Measurements from ENCODE around the gene FARSB. TPM values are rescaled to one million over a fixed set of nuclear protein-coding genes. Genes with fewer than 3 reads are reported as not detected.

The FARSB gene
- total and polyA plus RNA-seq, 3 donors from 2014 or later = 14.1 to 35.0 (median 22.8) TPM

DNA sequence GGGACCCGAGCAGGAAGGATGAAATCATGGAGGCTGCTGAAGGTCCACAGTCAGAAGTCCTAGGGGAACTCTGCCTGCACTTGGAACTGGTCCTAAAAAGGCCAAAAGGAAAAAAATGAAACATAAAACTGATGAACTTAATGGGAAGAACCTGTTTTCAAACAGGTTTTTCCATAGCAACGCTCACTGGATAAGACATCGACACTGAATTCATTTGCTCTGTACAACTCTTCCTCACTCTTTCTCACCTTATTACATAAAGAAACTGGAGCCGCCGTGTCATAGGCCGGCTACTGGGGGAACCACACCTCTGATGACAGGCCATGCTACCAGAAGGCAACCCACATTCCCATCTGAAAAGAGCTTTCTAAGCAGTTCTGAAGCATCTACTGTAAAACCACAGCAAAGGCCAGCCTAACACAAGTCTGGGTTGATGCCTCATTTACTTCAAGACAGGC, 83.6 kb downstream of the FARSB start:
- DNase-seq = no peak

GRCh38 chr2:222569826-222570225, 86.1 kb downstream of the FARSB start:
- H3K4me3 ChIP-seq = no peak overlapping the region
- no peak for TF ChIP-seq POLR2A (IDR thresholded peaks at IDR 0.05)
- TF ChIP-seq, protein P1, sequence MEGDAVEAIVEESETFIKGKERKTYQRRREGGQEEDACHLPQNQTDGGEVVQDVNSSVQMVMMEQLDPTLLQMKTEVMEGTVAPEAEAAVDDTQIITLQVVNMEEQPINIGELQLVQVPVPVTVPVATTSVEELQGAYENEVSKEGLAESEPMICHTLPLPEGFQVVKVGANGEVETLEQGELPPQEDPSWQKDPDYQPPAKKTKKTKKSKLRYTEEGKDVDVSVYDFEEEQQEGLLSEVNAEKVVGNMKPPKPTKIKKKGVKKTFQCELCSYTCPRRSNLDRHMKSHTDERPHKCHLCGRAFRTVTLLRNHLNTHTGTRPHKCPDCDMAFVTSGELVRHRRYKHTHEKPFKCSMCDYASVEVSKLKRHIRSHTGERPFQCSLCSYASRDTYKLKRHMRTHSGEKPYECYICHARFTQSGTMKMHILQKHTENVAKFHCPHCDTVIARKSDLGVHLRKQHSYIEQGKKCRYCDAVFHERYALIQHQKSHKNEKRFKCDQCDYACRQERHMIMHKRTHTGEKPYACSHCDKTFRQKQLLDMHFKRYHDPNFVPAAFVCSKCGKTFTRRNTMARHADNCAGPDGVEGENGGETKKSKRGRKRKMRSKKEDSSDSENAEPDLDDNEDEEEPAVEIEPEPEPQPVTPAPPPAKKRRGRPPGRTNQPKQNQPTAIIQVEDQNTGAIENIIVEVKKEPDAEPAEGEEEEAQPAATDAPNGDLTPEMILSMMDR (IDR thresholded peaks at IDR 0.05) = no peak
- no peaks in the 10 kb centered on the region for H3K27me3 ChIP-seq
- H3K27ac ChIP-seq = no peak overlapping the region
- intact Hi-C loops (cut with DNase I; ENCODE audit: low total_unique reads) = loop anchor here (5.0 kb wide), 1 partner anchor 253 kb away; no protein-coding TSS in a partner anchor
- H3K4me1 ChIP-seq = peaks cover 10% of the 10 kb centered on the region
- WGBS, 2 donors = 71 to 80% methylated on average over 1 of the region's 1 CpG
- no peaks in the 10 kb centered on the region for H3K9me3 ChIP-seq
- H3K36me3 ChIP-seq (ENCODE audit: low read depth, missing control alignments) = no peaks in the 10 kb centered on the region
- no peak for DNase-seq

More for the DNA sequence above, 83.6 kb downstream of the FARSB start:
- H3K9me3 ChIP-seq = no peaks in the 10 kb centered on the region
- TF ChIP-seq, protein P1 (IDR thresholded peaks at IDR 0.05) = no peak
- TF ChIP-seq POLR2A (IDR thresholded peaks at IDR 0.05) = no peak
- H3K27ac ChIP-seq = peak overlapping the region in 1 of 2 donors; percentile 61
- intact Hi-C loops (cut with DNase I; ENCODE audit: low total_unique reads) = no loop called here
- H3K4me3 ChIP-seq = no peak overlapping the region
- no peaks in the 10 kb centered on the region for H3K36me3 ChIP-seq (ENCODE audit: low read depth, missing control alignments)
- H3K4me1 ChIP-seq = peaks cover 10% of the 10 kb centered on the region
- no peaks in the 10 kb centered on the region for H3K27me3 ChIP-seq
- WGBS, 2 donors = 67 to 68% methylated on average over 6 of the region's 6 CpGs

DNA sequence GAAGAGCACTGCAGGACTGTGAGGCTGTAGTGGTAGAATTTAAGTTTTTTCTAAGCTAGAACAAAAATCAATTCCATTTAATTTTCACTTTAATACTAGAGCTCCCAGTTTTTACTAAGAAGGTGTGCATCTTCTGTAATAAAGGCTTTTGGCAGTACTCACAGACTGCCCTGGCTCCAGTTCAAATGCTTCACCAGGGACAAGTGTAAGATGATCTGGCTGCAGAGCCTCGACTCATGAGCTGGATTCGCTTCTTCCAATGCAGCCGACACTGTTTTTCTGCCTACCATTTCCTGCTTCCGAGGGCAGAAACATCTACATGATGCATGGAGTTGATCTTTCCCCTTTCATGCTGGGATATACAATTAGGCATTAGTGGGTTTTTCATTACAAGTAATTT, 87.0 kb downstream of the FARSB start:
- no peaks in the 10 kb centered on the region for H3K9me3 ChIP-seq
- no peak overlapping the region for H3K4me3 ChIP-seq
- intact Hi-C loops (cut with DNase I; ENCODE audit: low total_unique reads) = loop anchor here (5.0 kb wide), 1 partner anchor 252 kb away; no protein-coding TSS in a partner anchor
- no peaks in the 10 kb centered on the region for H3K36me3 ChIP-seq (ENCODE audit: low read depth, missing control alignments)
- H3K27me3 ChIP-seq = no peaks in the 10 kb centered on the region
- no peak overlapping the region for H3K27ac ChIP-seq
- TF ChIP-seq, protein P1 (IDR thresholded peaks at IDR 0.05) = no peak
- TF ChIP-seq POLR2A (IDR thresholded peaks at IDR 0.05) = no peak
- peak; percentile 58 for DNase-seq
- 53 to 61% methylated on average over 4 of the region's 4 CpGs for WGBS, 2 donors
- peaks cover 10% of the 10 kb centered on the region for H3K4me1 ChIP-seq

GRCh38 chr2:222566229-222566628, 89.7 kb downstream of the FARSB start:
- 93 to 97% methylated on average over 6 of the region's 6 CpGs for WGBS, 2 donors
- Histone ChIP-seq H3K27me3 (no peaks in the 10 kb centered on the region), H3K4me1 (no peaks in the 10 kb centered on the region), H3K36me3 (ENCODE audit: low read depth, missing control alignments) (no peaks in the 10 kb centered on the region), H3K27ac (no peak overlapping the region), H3K4me3 (no peak overlapping the region), H3K9me3 (no peaks in the 10 kb centered on the region)
- TF ChIP-seq, protein P1 (IDR thresholded peaks at IDR 0.05) = no peak
- TF ChIP-seq POLR2A (IDR thresholded peaks at IDR 0.05) = no peak
- intact Hi-C loops (cut with DNase I; ENCODE audit: low total_unique reads) = loop anchor here (5.0 kb wide), 1 partner anchor 249 kb away; no protein-coding TSS in a partner anchor
- no peak for DNase-seq

GRCh38 chr2:222563936-222564335, 92.0 kb downstream of the FARSB start:
- Histone ChIP-seq H3K9me3 (no peaks in the 10 kb centered on the region), H3K27me3 (no peaks in the 10 kb centered on the region), H3K36me3 (ENCODE audit: low read depth, missing control alignments) (no peaks in the 10 kb centered on the region), H3K4me3 (no peak overlapping the region), H3K27ac (no peak overlapping the region), H3K4me1 (no peaks in the 10 kb centered on the region)
- intact Hi-C loops (cut with DNase I; ENCODE audit: low total_unique reads) = no loop called here
- 70 to 82% methylated on average over 6 of the region's 6 CpGs for WGBS, 2 donors
- DNase-seq = no peak
- TF ChIP-seq, protein P1 (IDR thresholded peaks at IDR 0.05) = no peak
